Epithelial cell of proximal tubule (primary cell): Measurements from ENCODE around the gene FCAMR. TPM values are rescaled to one million over a fixed set of nuclear protein-coding genes. Genes with fewer than 3 reads are reported as not detected.

Experiments
- DNase-seq: peaks from one replicate; pipeline ENCODE4 v3.0.0-alpha.2; 2011; ENCODE audit warnings: low read depth
- H3K4me3 ChIP-seq: 2 replicates; pipeline ENCODE4 v1.5.1; 2011; ENCODE audit warnings: low read depth, mild to moderate bottlenecking, low read length
- total RNA-seq: library from RNA; depleted of rRNA; stranded (reverse); fragments of >200 nt; gene quantifications from 2 replicates; pipeline ENCODE4 v1.2.3, GENCODE V29; 2015
- TF ChIP-seq, protein P1 (sequence below): conservative IDR thresholded peaks from 2 replicates; pipeline ENCODE4 v1.5.1; 2012; ENCODE audit warnings: low read depth, mild to moderate bottlenecking, low read length

The FCAMR gene
- total RNA-seq, 1 donor from 2014 or later: 0.29 TPM

DNA sequence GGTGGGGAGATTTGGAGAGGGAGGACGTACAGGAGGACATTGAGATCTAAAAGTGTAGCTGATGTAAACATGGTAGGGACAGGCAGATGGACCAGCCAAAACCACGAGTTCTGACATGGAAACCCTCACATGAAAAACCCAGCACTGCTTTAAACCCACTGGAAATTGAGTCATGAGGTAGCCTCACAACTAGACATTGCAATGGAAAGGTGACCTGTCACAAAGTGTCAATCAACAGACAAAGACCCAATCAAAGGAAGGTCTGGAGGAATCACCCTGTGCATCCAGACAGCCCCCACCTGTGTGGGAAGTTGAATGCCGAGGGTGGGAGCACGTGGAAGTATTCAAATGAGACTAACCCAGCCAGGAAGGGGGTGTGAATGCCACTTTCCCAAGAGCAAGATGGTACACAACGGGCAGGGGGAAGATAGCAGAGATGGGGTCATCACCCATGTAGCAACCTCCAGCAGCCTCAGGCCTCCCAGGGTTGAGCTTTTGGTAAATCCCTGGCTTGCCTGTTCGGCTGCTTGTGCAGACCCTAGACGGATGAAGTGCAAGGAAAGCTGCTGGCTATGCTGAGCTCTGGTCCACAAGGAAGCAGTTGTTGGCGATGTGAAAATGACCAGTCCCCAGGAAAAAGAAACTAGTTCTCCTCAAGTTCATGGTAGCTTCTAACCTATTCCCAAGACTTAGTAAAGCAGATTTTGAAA lies 54.1 kb downstream of the FCAMR start:
- H3K4me3 ChIP-seq: no peak overlapping the region

DNA sequence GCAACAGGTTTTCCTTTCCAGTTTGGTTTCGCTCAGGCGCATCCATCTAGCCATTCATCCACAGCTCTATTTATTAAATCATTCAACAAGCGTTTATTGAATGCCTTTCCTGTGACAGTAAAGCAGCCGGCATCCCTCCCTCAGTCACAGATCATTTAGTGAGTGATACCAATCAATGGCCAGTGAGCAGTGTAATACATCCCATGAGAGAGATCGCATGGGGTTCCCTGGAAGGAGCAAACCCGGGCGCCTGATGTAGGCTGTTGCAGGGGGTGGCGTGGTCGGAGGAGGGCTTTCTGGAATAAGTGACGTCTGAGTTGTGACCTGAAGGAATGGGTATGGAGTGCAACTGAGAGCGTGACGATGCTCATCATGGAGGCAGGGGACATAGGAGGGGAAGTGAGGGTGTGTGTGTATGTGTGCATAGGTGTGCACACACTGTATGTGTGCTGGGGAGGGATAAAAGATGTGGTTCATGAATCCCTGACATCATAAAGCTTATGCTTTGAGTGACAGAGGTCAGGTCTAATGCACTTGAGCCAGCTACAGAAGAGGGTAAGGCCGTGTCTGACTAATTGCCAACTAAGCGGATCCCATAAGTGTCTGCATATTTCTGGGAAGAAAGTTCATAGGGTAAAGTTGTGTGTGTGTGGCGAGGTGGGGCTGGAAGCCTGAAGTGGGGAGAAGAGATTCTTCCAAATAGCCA lies 55.1 kb downstream of the FCAMR start:
- TF ChIP-seq, protein P1, sequence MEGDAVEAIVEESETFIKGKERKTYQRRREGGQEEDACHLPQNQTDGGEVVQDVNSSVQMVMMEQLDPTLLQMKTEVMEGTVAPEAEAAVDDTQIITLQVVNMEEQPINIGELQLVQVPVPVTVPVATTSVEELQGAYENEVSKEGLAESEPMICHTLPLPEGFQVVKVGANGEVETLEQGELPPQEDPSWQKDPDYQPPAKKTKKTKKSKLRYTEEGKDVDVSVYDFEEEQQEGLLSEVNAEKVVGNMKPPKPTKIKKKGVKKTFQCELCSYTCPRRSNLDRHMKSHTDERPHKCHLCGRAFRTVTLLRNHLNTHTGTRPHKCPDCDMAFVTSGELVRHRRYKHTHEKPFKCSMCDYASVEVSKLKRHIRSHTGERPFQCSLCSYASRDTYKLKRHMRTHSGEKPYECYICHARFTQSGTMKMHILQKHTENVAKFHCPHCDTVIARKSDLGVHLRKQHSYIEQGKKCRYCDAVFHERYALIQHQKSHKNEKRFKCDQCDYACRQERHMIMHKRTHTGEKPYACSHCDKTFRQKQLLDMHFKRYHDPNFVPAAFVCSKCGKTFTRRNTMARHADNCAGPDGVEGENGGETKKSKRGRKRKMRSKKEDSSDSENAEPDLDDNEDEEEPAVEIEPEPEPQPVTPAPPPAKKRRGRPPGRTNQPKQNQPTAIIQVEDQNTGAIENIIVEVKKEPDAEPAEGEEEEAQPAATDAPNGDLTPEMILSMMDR: no peak
- no peak for DNase-seq
- no peak overlapping the region for H3K4me3 ChIP-seq

More for the DNA sequence above, 54.1 kb downstream of the FCAMR start:
- TF ChIP-seq, protein P1: no peak
- DNase-seq: no peak

DNA sequence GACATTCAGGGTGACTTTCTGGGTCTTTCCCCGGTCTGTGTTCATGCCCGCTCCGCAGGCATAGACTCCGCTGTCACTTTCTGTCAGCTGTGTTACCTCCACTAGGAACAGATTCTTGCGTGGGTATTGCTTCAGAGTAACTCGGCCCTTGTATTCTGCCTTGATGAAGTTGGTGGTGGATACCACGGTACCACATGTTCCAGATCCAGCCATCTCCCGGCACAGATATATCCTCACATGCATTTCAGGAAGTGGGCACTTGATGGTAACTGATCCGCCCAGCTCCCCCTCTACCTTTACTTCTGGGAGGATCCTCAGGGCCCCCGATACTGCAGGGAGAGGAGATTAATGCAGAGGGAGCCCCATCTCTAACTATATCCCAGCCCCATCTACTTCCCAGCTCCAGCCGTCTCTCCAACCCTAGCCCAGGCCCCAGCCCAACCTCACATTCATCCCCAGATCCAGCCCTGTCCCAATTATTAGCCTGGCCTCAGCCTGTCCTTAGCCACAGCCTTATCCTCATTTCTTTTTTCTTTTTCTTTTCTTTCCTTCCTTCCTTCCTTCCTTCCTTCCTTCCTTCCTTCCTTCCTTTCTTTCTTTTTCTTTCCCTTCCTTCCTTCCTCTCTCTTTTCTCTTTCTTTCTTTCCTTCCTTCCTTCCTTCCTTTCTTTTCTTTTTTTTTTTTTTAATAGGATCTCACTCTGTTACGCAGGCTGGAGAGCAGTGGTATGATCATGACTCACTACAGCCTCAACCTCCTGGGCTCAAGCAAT lies 56.3 kb downstream of the FCAMR start:
- TF ChIP-seq, protein P1: no peak
- DNase-seq: no peak
- H3K4me3 ChIP-seq: no peak overlapping the region

DNA sequence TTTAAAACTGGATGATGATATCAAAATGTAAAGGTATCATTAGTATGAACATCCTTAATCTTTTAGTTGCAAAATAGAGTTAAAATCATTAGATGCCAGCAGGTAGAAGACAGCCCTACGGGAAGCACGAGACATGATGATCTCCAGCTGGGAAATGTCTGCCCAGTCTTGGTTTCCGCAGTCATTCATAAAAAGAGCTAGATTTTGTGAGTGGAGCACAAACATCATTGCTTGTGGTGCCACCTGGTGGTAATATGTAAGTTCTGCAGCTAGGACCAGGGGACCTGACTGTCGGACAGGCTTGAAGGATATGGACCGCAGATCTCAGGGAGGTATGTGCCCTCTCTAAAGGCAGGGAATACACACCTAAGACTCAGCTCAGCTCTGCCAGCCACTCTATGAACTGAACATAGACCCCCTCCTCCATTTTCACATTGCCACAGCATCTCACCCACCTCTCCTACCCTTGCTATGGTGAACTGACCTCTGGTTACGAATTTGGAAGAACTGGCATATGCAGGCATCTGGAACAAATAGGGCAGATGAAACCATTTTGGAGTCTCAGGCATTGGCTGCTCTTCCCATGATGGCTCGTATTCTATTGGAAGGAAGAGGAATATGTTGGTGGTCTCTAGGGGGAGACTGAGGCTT lies 57.7 kb downstream of the FCAMR start:
- TF ChIP-seq, protein P1: peak; percentile 82
- DNase-seq: no peak
- H3K4me3 ChIP-seq: no peak overlapping the region

DNA sequence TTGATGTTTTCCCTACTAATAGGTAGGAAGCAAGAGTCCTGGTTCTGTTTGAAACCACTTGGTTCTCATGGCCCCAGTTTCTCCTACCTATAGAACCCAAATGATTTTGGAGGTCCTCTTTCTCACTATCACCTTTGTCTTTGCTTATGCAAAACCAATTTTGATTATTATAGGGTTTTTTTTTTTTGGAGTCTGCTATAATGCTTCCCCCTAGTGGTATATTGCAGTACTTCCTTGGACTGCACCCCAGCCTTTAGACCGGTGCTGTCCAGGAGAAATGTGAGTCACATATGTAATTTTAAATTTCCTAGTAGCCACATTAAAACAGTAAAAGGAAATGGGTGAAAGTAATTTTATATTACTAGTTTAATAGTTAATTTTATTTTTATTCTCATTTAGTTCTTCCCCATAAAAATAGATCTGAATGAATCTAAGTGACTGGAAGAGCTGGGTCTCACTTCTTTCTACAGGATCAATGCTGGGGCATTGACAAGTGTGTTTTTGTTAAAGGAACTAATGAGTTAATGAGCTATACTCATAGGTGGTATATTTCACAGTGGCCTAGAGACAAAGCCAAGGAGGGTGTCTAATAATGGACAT lies 59.1 kb downstream of the FCAMR start:
- no peak for DNase-seq
- TF ChIP-seq, protein P1: peak; percentile 76
- H3K4me3 ChIP-seq: no peak overlapping the region

DNA sequence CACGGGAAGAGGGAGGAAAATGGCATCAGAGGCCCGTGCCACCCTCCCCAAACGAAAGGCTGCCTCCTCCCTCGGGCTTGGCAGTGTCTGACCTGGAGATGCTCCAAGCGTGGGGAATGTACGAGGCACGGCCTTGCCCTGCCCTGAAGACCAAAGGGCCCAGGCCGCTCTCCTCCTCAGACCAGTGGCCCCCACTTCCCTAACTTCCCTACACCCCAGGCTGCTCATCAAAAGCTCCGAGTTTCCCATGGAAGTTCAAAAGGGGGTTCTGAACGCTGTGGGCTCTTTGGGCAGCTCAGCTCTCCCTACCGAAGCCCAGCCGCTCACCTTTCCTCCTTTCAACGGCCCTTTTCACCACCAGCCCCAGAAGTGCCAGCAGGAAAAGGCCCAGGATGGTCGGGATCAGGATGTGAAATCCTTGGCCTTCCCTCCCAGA lies 60.4 kb downstream of the FCAMR start:
- peak overlapping the region; percentile 55 for H3K4me3 ChIP-seq
- TF ChIP-seq, protein P1: no peak
- DNase-seq: no peak
